Activated T-helper 1 cell treated with anti-CD3 and anti-CD28 coated beads, Interleukin-2, amount 50 U/mL, for 16 hours (primary cell): Measurements from ENCODE around the gene NWD2.

Experiments used
- DNase-seq, 2 donors: peaks; one replicate each; pipeline ENCODE4 v3.0.0-alpha.2; 2020; ENCODE audit warnings: low read depth in 1 of 2, low spot score in 1 of 2

Gene NWD2

GRCh38 chr4:37465845-37466244 lies 221.3 kb downstream of the NWD2 start:
- no peak for DNase-seq

DNA sequence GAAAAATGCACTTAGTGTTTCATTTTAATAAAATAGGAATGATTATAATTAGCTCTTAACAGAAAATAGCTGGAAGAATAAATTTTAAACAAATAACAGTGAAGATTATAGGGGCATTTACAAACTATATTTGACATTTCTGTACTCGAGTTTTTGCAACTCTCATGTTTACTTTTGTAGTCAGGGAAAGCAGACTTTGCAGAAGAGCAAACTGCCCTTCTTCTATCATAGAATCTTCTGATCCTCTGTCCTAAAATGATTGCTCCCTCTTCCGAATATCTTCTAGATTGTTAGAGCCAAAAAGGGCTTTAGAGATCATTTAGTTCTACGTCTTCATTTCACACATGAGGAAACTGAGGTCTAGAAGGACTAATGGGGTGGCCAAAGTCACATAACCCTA lies 222.7 kb downstream of the NWD2 start:
- no peak for DNase-seq

DNA sequence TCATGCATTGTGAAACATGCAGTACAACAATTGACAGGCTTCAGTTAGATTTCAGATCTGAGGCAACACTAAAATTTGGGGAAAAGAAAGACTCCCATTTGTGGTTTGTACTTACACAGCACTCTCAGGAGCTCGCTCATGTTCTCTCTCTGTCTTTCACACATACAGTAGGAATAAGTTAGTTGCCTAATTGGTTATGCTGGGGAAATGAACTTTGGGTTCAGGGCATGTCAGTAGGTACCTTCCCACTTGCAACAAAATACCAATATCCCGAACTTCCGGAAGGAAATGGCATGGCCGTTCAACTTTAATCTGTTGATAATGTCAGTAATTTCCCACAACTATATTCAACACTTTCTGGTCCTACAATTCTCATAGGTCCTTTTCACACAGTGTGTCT lies 223.3 kb downstream of the NWD2 start:
- no peak for DNase-seq

DNA sequence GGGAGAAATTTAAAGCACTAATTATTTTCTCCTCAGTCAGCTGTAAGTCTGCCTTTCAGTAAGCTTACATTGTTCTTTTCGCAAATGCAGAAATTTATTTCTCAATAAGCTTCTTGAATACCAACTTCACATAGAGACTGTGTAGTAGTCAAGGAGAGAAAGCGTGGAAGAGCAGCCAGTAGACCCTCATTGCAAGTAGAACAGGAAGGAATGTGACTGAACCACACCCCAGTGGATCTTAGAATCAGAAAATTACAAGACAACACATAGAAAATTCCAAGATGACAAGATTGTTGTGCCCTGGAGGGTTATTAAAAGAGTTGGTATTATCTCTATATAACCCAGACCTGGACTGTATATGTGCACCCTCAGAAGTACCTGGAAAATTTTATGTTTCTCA lies 224.7 kb downstream of the NWD2 start:
- DNase-seq = no peak

- no peak for DNase-seq
These were observed 225.7 kb downstream of the NWD2 start for GRCh38 chr4:37470245-37470644.

- DNase-seq = no peak
These were observed 226.6 kb downstream of the NWD2 start for GRCh38 chr4:37471093-37471492.

DNA sequence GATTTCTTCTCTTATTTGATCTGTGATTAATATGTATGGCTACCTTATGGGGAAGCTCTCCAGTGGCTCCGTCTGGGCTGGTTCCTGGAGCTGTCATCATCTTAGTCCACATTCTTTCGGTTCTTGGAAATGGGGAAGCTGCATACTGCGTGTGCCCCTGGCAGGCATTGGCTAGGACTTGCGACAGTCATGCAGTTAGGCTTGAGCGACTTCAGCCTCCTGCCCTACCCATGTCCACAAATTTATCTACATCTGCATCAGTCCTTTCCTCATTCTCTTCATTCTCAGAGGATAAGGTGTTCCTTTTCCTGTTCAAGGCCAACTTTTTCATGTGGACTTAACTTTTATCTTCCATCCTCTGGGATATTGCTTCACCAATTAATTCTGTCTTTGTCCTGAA lies 227.4 kb downstream of the NWD2 start:
- no peak for DNase-seq

DNA sequence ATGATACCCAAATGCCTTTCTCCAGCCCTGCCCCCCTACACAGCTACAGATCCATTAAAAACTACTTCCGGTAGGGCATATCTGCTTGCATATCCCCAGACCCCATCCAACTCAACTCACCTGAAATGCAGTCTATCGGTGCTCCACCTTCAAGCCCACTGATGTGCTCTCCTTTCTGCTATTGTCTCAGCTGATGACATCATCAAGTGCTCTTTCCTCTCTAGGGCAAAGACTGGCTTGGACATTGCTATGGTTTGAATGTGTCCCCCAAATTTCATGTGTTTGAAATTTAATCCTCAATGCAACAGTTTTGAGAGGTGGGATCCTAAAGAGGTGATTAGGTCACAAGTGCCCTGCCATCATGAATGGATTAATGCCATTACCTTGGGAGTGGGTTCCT lies 229.3 kb downstream of the NWD2 start:
- no peak for DNase-seq

GRCh38 chr4:37475087-37475486 lies 230.5 kb downstream of the NWD2 start:
- DNase-seq = no peak

- no peak for DNase-seq
These were observed 231.2 kb downstream of the NWD2 start for GRCh38 chr4:37475776-37476175.

DNA sequence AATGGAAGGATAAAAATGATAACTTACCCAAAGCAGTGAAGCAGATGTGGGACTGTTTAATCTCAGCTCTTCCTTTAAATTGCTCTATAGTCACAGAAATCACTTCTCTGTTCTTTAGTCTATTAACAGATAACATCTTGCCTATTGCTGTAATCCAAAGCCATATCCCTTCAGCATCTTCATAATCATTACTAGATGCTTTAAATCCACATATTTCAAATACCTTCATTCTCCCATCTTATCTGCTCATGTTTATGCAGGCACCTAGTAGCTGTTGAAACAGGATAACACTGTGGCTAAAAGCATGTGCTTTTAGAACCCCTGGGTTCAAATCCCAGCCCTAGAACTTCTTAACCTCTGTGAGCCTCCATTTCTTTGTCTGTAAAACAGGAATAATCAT lies 231.7 kb downstream of the NWD2 start:
- no peak for DNase-seq

DNA sequence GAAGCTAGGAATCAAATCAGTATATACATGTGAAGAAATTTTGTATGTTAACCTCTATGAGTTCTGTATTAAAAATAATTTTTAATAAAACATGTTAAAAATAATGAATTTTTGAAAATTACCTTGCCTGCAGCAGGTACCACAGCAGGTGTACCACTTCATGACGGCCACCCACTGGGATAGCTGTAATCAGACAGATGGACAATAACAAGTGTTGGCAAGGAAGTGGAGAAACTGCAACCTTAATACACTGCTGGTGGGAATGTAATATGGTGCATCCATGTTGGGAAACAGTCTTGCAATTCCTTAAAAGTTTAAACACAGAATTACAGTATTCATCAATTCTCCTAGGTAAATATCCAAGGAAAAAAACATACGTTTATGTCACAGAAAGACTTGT lies 232.1 kb downstream of the NWD2 start:
- no peak for DNase-seq

DNA sequence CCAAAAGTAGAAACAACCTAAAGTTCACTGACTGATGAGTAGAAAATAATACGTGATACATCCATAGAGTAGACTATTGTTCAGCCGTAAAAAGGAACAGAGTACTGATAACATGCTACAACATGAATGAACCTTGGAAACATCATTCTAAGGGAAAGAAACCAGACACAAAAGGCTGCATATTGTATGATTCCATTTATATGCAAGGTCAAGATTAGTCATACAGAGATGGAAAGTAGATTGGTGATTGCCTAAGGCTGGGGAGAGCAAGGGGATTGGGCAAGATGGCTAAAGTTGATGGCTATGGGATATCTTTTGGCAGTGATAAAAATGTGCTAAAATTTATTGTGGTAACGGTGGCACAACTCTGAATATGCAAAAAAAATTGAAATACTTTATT lies 232.6 kb downstream of the NWD2 start:
- DNase-seq = no peak

- no peak for DNase-seq
These were observed 233.6 kb downstream of the NWD2 start for GRCh38 chr4:37478151-37478550.

DNA sequence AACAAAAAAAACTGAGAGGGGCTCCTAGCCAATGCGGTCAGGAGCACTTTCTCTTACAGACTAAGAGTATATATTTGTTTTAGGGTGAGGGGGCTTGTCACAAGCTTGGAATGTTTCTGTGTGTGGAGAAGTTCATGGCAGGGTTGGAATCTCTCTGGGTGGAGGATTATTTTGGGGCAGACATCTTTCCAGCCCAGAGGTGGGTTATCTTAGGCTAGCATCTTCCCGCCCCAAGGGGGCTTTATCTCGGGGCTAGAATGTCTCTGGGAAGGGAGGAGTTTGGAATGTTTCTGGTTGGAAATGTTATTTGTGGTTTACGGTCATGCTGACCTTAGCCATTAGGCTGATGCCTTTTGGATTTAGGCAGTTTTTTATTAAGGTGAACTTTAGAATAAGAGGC lies 236.0 kb downstream of the NWD2 start:
- DNase-seq = no peak

DNA sequence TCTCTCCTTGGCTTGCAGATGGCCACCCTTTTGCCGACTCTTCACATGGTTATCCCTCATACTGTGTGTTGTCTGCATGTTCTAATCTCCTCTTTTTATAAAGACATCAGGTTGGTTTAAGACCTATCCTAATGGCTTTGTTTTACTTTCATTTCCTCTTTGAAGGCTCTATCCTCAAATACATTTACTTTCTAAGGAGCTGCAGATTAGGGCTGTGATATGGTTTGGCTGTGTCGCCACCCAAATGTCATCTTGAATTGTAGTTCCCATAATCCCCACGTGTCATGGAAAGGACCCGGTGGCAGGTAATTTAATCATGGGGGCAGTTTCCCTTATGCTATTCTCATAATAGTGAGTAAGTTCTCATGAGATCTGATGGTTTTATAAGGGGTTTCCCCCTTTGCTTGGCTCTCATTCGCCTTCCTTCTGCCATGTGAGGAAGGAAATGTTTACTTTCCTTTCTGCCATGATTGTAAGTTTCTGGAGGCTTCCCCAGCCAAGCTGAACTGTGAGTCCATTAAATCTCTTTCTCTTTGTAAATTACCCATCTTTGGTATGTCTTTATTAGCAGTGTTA lies 237.1 kb downstream of the NWD2 start:
- DNase-seq = no peak

DNA sequence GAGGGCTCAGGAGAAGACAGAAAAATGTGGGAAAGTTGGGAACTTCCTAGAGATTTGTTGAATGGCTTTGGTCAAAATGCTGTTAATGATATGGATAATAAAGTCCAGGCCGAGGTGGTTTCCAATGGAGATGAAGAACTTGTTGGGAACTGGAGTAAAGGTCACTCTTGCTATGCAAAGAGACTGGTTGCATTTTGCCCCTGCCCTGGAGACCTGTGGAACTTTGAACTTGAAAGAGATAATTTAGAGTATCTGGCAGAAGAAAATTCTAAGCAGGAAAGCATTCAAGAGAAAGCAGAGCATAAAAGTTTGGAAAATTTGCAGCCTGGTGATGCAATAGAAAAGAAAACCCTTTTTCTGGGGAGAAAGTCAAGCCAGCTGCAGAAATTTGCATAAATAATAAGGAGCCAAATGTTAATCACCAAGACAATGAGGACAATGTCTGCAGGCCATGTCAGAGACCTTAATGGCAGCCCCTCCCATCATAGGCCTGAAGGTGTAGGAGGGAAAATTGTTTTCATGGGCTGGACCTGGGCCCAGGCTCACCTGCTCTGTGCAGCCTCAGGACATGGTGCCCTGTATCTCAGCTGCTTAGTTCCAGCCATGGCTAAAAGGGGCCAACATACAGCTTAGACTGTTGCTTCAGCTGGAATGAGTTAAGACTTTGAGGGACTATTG lies 237.8 kb downstream of the NWD2 start:
- DNase-seq = no peak

GRCh38 chr4:37483610-37484009 lies 239.1 kb downstream of the NWD2 start:
- no peak for DNase-seq

DNA sequence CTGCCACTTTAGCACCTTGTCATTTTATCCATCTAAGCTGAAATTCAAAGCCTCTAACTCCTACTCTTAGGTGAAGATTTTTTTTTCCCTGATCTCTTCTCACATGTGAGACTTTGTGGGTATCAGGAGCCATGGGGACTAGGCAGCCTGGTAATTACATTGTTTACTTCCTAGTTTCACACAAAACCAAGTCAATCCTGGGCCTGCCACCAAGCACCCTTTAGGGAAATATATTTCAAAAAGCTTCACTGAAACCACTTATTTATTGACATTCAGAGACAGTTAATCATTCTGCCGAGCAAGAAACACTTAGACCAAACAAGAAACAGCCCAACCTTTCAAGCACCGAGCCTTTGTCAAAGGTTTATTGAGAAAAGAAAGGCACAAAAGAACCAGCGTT lies 241.6 kb downstream of the NWD2 start:
- no peak for DNase-seq

DNA sequence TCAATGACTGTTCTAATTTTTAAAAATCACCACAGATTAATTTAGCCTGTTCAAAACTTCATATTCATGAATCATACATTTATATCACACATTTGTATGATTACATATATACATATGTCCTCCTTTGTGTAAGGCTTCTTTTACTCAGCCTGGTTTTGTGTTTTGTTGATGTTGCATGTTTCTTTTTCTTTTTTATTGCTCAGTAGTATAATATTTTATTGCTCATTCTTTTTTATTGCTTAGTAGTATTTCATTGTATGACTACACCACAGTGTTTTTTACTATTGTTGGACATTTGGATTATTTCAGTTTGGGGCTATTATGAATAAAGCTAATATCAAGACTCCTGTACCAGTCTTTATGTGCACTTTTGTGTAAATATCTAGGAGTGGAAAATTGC lies 243.1 kb downstream of the NWD2 start:
- DNase-seq = no peak

DNA sequence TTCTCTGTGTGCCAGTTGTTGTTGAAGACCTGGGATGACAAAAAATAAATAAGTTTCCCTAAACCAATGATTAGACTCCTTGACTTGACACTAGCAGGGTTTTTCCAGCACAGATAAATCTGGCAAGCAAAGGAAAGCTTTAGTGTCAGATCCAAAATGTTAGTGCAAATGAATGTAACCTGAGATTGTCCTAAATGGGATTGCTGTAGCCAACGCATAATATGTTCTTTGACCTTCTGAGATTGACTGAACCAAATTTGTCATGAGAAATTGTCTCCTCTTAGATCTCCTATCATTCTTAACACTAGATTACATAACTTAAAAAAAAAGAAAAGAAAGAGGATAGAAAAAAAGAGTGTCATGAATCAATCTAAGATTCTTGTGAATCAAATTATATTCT lies 245.2 kb downstream of the NWD2 start:
- DNase-seq = no peak

- DNase-seq = no peak
These were observed 246.1 kb downstream of the NWD2 start for GRCh38 chr4:37490391-37491347.
